GM21529 (cell line): Measurements from ENCODE around the gene GNB3.

Experiments used
- ATAC-seq: cut with Tn5 transposase; IDR thresholded peaks from one replicate; pipeline ENCODE4 v1.9.1; 2021; ENCODE audit not compliant: unreplicated experiment

Gene GNB3

GRCh38 chr12:6840761-6841515, at the start of gene GNB3:
GNB3 (plus strand) TSS chr12:6840925; CDS start chr12:6841288, 363 bp downstream.
- ATAC-seq = no peak

- ATAC-seq = no peak
Measured at GRCh38 chr12:6791931-6792520, 48.7 kb upstream of the GNB3 start.

- no peak for ATAC-seq
Measured at GRCh38 chr12:6792522-6793201, 48.1 kb upstream of the GNB3 start.

GRCh38 chr12:6795088-6795487, 45.6 kb upstream of the GNB3 start:
- no peak for ATAC-seq

- no peak for ATAC-seq
Measured at GRCh38 chr12:6796576-6796975, 44.1 kb upstream of the GNB3 start.

GRCh38 chr12:6799147-6799546, 41.6 kb upstream of the GNB3 start:
- no peak for ATAC-seq

GRCh38 chr12:6807170-6807569, 33.6 kb upstream of the GNB3 start:
- ATAC-seq = no peak

- ATAC-seq = no peak
Measured at GRCh38 chr12:6809056-6809455, 31.7 kb upstream of the GNB3 start.

- no peak for ATAC-seq
Measured at GRCh38 chr12:6810758-6811157, 30.0 kb upstream of the GNB3 start.

GRCh38 chr12:6813363-6813762, 27.4 kb upstream of the GNB3 start:
- ATAC-seq = no peak

- no peak for ATAC-seq
Measured at GRCh38 chr12:6816598-6816997, 24.1 kb upstream of the GNB3 start.

- no peak for ATAC-seq
Measured at GRCh38 chr12:6817098-6817497, 23.6 kb upstream of the GNB3 start.

- no peak for ATAC-seq
Measured at GRCh38 chr12:6817662-6818157, 23.0 kb upstream of the GNB3 start.

GRCh38 chr12:6818222-6818621, 22.5 kb upstream of the GNB3 start:
- ATAC-seq = no peak

- no peak for ATAC-seq
Measured at GRCh38 chr12:6818645-6819044, 22.1 kb upstream of the GNB3 start.

GRCh38 chr12:6819106-6820030, 21.4 kb upstream of the GNB3 start:
- no peak for ATAC-seq

- ATAC-seq = no peak
Measured at GRCh38 chr12:6820166-6820565, 20.6 kb upstream of the GNB3 start.

GRCh38 chr12:6821591-6822425, 18.9 kb upstream of the GNB3 start, which contains the start of gene GPR162:
GPR162 (plus strand) TSS chr12:6821821; CDS start chr12:6823899, 2,078 bp downstream.
- no peak for ATAC-seq

- no peak for ATAC-seq
Measured at GRCh38 chr12:6822426-6823135, 18.1 kb upstream of the GNB3 start.
